Naive thymus-derived CD8-positive, alpha-beta T cell (primary cell): ENCODE results near the gene GNB1L. TPM values are rescaled to one million over a fixed set of nuclear protein-coding genes. Genes with fewer than 3 reads are reported as not detected.
"Not testable (repeated sequence)": the region's sequence is repeated elsewhere in the genome, so short reads cannot be mapped to it uniquely, and the experiment has no call there.

Experiments
- ATAC-seq, 2 donors: fragments of 150-1000 bp; cut with Tn5 transposase in 1 of 2; sonication (Bioruptor Pico), chemical (Tn5 transposase) in 1 of 2; 1 replicate in 1 of 2; 2 replicates in 1 of 2; pipeline ENCODE4 v1.10.0; 2021; ENCODE audit warnings: mild to moderate bottlenecking in 2 of 2, moderate library complexity in 2 of 2
- POLR2A ChIA-PET: fragments of 350-600 bp; sonication (Branson Sonifier 250); formaldehyde crosslinking; loops from one replicate; lab custom pipeline; 2021; ENCODE audit warnings: antibody characterized with exemption; lab: Charles Lee
- DNase-seq, 10 donors: peaks; one replicate each; pipeline versions ENCODE4 v3.0.0 to v3.0.0-alpha.2; 2020 to 2022
- H3K27ac Mint-ChIP-seq, 10 donors: one replicate each; pipeline ENCODE4 v1.8.0; 2020 to 2022; ENCODE audit warnings: mild to moderate bottlenecking in 10 of 10, mixed read lengths in 10 of 10, moderate library complexity in 4 of 10, inconsistent platforms in 1 of 10
- H3K27me3 Mint-ChIP-seq, 5 donors: one replicate each; pipeline ENCODE4 v1.8.0; 2021 to 2022; ENCODE audit warnings: mixed read lengths in 5 of 5
- H3K36me3 Mint-ChIP-seq, 3 donors: one replicate each; pipeline ENCODE4 v1.8.0; 2020 to 2022; ENCODE audit warnings: mixed read lengths in 3 of 3, mild to moderate bottlenecking in 2 of 3, inconsistent platforms in 1 of 3
- H3K4me1 Mint-ChIP-seq, 4 donors: one replicate each; pipeline ENCODE4 v1.8.0; 2021 to 2022; ENCODE audit warnings: mixed read lengths in 4 of 4
- H3K4me3 Mint-ChIP-seq, 10 donors: one replicate each; pipeline ENCODE4 v1.8.0; 2020 to 2022; ENCODE audit warnings: mild to moderate bottlenecking in 10 of 10, mixed read lengths in 10 of 10, moderate library complexity in 6 of 10, inconsistent platforms in 1 of 10
- H3K9me3 Mint-ChIP-seq, 9 donors: one replicate each; pipeline ENCODE4 v1.8.0; 2020 to 2022; ENCODE audit warnings: mixed read lengths in 9 of 9, mild to moderate bottlenecking in 3 of 9, inconsistent platforms in 1 of 9, moderate library complexity in 1 of 9
- polyA plus RNA-seq, 3 donors: library from polyadenylated mRNA; unstranded; fragments of 300-500 nt; fragmentation: Illumina TruSeq; gene quantifications; one replicate each; pipeline ENCODE4 v1.2.3, GENCODE V29; 2021
- total RNA-seq, 8 experiments: library from RNA in 2 of 8; stranded (reverse) in 2 of 8; gene quantifications; one replicate each; pipeline ENCODE4 v1.2.3 and lab custom pipeline; 2021 to 2026

Gene GNB1L
- total and polyA plus RNA-seq, 5 experiments from 2014 or later: 11.0 to 18.7 (median 12.5) TPM

GRCh38 chr22:19787849-19788141 is 66.9 kb downstream of the GNB1L start:
- Mint-ChIP-seq H3K4me3 (no peak overlapping the region), H3K27ac (no peak overlapping the region), H3K36me3 (peaks cover 12 to 30% (median 30%) of the 10 kb centered on the region in 3 donors), H3K9me3 (peaks cover 0 to 17% (median 5%) of the 10 kb centered on the region in 9 donors), H3K4me1 (peaks cover 0 to 8% (median 0%) of the 10 kb centered on the region in 4 donors), H3K27me3 (no peaks in the 10 kb centered on the region)
- no peak for ATAC-seq
- POLR2A ChIA-PET: no interaction called here
- no peak for DNase-seq

DNA sequence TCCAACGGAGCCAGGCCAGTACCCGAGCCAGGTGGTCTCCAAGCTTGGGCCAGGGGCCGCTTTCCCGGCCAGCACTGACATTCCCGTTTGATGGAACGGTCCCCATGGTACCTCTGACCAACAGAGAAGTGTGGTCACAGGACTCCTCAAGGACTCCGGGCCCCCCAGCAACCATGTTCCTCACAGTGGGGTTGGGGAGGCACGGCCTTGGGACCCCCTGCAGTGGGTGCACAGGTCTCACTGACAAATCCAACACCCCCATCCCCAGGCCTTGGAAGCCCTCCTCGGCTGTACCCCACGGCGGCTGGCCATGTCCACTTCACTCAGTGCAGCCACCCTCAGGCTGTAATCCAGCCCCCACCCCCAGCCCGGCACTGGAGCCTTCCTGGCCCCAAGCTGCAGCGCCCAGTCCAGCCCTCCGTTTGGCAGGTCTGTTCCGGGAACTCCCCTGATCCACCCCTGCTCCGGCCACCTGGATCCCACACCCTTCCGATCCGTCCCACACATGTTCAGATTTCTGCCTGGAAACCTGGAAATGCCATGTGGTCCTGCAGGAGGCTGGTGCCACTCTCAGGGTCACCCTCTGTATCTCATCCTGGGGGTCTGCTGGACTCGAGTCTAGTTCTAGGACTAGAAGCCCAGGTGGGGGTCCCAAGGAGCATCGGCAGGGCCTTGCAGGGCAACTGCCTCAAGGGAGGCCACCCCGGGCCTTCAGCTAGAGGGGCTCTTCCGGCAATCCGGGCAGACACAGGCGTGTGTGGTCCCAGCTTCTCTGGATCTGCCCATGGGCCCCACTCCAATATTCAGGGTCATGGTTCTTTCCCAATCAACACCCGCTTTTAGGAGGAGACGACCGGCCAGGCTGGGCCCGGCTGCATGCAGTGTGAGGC is 67.5 kb downstream of the GNB1L start:
- no peak for DNase-seq
- Mint-ChIP-seq H3K4me1 (peaks cover 0 to 8% (median 0%) of the 10 kb centered on the region in 4 donors), H3K9me3 (peaks cover 0 to 11% (median 5%) of the 10 kb centered on the region in 9 donors), H3K36me3 (peaks cover 6 to 24% (median 24%) of the 10 kb centered on the region in 3 donors), H3K27ac (peak overlapping the region in 1 of 10 donors; percentile 18), H3K4me3 (no peak overlapping the region), H3K27me3 (no peaks in the 10 kb centered on the region)
- ATAC-seq: no peak
- POLR2A ChIA-PET: no interaction called here

GRCh38 chr22:19786264-19786585 is 68.4 kb downstream of the GNB1L start:
- Mint-ChIP-seq H3K9me3 (peaks cover 0 to 1% (median 0%) of the 10 kb centered on the region in 9 donors), H3K27ac (no peak overlapping the region), H3K4me1 (peaks cover 0 to 5% (median 0%) of the 10 kb centered on the region in 4 donors), H3K4me3 (no peak overlapping the region), H3K36me3 (peaks cover 0 to 15% (median 15%) of the 10 kb centered on the region in 3 donors), H3K27me3 (no peaks in the 10 kb centered on the region)
- POLR2A ChIA-PET: no interaction called here
- no peak for ATAC-seq
- DNase-seq: no peak

DNA sequence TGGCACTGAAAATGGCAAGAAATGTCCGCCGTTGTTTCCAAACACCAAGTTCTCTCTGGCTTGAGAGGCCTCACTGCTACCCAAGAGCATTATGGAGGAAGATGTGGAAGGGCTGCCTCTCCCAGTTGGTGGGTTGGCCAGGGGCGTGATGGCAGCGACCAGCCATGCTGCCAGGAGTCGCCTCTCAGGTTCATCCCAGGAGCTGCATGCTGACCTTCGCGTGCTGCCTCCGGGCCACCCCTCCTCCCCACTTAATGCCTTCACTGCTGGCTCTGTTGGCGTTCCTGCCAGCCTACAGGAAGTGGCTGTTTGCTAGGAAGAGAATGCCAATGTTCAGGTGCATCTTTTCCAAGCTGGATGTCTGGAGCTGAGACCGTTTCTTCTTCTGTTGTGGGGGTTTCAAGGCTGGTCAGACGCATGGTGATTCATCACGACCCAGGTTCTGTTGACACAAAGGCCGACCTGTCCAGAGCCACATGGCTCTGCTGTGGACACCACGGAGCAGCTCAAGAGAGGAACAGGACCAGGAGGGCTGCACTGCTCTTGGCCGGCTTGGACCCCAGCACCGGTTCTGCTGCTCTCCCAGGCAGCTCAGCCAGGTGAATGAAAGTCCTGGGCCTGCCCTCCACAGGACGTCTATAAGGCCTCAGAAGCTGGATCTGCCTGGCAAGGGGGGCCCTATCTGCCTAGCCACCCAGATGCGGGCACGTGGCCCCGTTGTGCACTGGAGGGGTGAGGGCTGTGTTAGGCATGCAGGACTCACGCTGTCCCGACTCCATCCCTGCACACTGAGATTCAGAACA is 69.0 kb downstream of the GNB1L start:
- Mint-ChIP-seq H3K27ac (no peak overlapping the region), H3K4me1 (peaks cover 0 to 5% (median 0%) of the 10 kb centered on the region in 4 donors), H3K4me3 (no peak overlapping the region), H3K9me3 (no peaks in the 10 kb centered on the region), H3K27me3 (no peaks in the 10 kb centered on the region), H3K36me3 (peaks cover 0 to 13% (median 12%) of the 10 kb centered on the region in 3 donors)
- POLR2A ChIA-PET: no interaction called here
- no peak for ATAC-seq
- DNase-seq: no peak

DNA sequence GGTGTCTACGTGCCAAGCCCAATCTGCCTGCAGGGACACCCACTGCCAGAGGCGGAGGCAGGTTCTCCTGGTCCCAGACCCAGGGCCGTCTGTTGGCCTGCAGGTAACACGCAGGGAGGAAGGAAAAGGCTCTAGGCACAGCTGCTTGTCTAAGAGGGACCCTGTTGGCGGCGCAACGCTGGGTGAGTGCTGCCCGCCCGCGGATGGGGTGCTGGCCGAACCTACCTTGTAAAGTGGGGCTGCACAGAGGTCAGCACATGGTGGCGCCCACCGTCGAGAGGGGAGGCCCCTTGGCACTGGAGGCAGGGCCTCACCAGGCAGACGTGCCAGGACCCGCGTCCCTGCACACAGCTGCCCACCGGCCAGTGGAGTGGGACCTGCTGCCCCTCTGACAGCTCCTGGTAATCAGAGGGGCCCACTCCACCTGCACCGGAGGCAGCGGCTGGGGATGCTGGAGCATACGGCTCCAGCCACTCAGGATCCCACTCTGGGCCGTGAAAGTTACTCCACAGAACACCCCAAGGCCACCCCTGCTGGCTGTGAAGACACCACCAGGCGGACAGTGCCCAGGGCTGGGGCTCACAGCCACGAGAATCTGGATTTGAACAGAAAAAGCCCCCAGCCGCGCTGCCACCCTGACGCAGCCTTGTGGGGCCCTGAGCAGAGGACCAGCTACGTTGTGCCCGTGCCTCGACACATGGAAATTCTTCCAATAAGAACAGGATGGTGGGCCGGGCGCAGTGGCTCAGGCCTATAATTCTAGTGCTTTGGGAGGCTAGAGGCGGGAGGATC is 70.1 kb downstream of the GNB1L start:
- DNase-seq (peak in 1 of 10 donors; percentile 36), ATAC-seq (no peak)
- H3K4me3 Mint-ChIP-seq: no peak overlapping the region
- H3K27ac Mint-ChIP-seq: no peak overlapping the region
- peaks cover 0 to 6% (median 3%) of the 10 kb centered on the region in 3 donors for H3K36me3 Mint-ChIP-seq
- POLR2A ChIA-PET: no interaction called here
- H3K9me3 Mint-ChIP-seq: no peaks in the 10 kb centered on the region
- peaks cover 2 to 7% (median 6%) of the 10 kb centered on the region in 4 donors for H3K4me1 Mint-ChIP-seq
- H3K27me3 Mint-ChIP-seq: peaks cover 0 to 10% (median 1%) of the 10 kb centered on the region in 5 donors

- ATAC-seq: no peak
- peak in 1 of 10 donors; percentile 61 for DNase-seq
- Mint-ChIP-seq H3K27me3 (peaks cover 0 to 13% (median 5%) of the 10 kb centered on the region in 5 donors), H3K9me3 (no peaks in the 10 kb centered on the region), H3K4me1 (peaks cover 2 to 7% (median 6%) of the 10 kb centered on the region in 4 donors), H3K36me3 (peaks cover 0 to 6% (median 3%) of the 10 kb centered on the region in 3 donors), H3K27ac (no peak overlapping the region), H3K4me3 (no peak overlapping the region)
- POLR2A ChIA-PET: interaction anchor here (1.1 kb wide), 1 partner anchor 68 kb away, joined by 3 read pairs; no protein-coding TSS in a partner anchor
These were observed 70.9 kb downstream of the GNB1L start for GRCh38 chr22:19783586-19784383.

DNA sequence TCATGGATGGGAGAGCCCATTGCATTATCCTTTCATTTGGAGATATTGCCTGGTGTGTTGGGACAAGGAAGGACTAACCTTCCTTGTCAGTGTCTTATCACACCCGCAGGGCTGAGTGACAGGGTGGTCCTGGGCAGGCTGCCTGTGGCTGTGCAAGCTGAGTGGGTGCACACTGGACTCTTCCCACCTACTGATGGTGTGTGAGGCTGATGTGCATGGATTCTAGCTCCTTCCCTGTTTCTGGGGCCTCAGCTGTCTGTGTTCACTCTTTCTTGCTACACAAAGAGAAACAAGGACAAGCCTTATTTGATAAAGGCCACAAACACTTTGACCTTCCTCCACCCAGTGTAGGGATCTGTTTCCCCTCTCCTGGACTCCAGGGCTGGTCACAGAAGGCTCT is 72.1 kb downstream of the GNB1L start:
- ATAC-seq (no peak), DNase-seq (peak in 1 of 10 donors; percentile 50)
- Mint-ChIP-seq H3K4me1 (peaks cover 2 to 8% (median 6%) of the 10 kb centered on the region in 4 donors), H3K4me3 (no peak overlapping the region), H3K27me3 (peaks cover 0 to 23% (median 5%) of the 10 kb centered on the region in 5 donors), H3K36me3 (peaks cover 0 to 3% (median 3%) of the 10 kb centered on the region in 3 donors), H3K9me3 (no peaks in the 10 kb centered on the region), H3K27ac (peak overlapping the region in 1 of 10 donors; percentile 3)
- POLR2A ChIA-PET: no interaction called here

DNA sequence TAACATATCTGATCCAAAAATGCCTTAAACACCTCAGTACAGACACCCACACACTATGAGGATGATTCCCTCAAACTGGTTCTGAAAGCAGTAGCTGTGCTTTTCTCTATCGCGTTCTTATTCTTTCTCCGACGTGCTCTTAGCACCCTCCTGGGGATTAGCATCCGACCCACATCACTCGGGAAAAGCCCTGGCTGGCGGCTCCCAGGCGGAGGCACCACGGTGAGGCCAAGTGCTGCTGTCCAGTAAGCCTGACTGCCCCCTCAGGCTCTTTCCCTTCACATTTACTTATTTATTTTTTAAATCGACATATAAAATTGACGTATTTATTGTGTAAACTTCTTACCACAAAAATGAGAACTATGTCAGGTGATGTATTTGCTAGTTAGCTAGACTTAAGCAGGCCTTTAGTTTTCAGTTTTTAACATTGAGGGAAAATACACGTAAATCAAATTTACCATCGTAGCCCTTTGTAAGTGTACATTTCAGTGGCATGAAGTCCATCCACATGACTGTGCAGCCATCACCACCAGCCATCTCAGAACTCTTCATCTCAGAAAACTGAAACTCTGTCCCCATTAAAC is 74.9 kb downstream of the GNB1L start:
- no peaks in the 10 kb centered on the region for H3K9me3 Mint-ChIP-seq
- POLR2A ChIA-PET: no interaction called here
- H3K36me3 Mint-ChIP-seq: no peaks in the 10 kb centered on the region
- peaks cover 2 to 33% (median 13%) of the 10 kb centered on the region in 5 donors for H3K27me3 Mint-ChIP-seq
- H3K4me1 Mint-ChIP-seq: peaks cover 0 to 18% (median 13%) of the 10 kb centered on the region in 4 donors
- ATAC-seq: no peak
- H3K4me3 Mint-ChIP-seq: no peak overlapping the region
- peak in 1 of 10 donors; percentile 21 for DNase-seq
- H3K27ac Mint-ChIP-seq: no peak overlapping the region

GRCh38 chr22:19779011-19779421 is 75.7 kb downstream of the GNB1L start:
- POLR2A ChIA-PET: no interaction called here

DNA sequence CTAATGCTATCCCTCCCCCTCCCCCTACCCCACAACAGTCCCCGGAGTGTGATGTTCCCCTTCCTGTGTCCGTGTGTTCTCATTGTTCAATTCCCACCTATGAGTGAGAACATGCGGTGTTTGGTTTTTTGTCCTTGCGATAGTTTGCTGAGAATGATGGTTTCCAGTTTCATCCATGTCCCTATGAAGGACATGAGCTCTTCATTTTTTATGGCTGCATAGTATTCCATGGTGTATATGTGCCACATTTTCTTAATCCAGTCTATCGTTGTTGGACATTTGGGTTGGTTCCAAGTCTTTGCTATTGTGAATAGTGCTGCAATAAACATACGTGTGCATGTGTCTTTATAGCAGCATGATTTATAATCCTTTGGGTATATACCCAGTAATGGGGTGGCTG is 77.5 kb downstream of the GNB1L start:
- POLR2A ChIA-PET, H3K9me3 Mint-ChIP-seq, H3K4me3 Mint-ChIP-seq, H3K36me3 Mint-ChIP-seq, H3K27ac Mint-ChIP-seq, DNase-seq, ATAC-seq: not testable (repeated sequence)
- Mint-ChIP-seq H3K27me3 (peaks cover 16 to 59% (median 32%) of the 10 kb centered on the region in 5 donors), H3K4me1 (peaks cover 0 to 18% (median 16%) of the 10 kb centered on the region in 4 donors)

More at GRCh38 chr22:19779011-19779421, 75.7 kb downstream of the GNB1L start:
- Mint-ChIP-seq H3K4me3 (no peak overlapping the region), H3K9me3 (no peaks in the 10 kb centered on the region), H3K36me3 (no peaks in the 10 kb centered on the region), H3K4me1 (peaks cover 0 to 18% (median 13%) of the 10 kb centered on the region in 4 donors), H3K27ac (no peak overlapping the region), H3K27me3 (peaks cover 7 to 40% (median 20%) of the 10 kb centered on the region in 5 donors)
- DNase-seq (peak in 1 of 10 donors; percentile 30), ATAC-seq (no peak)

DNA sequence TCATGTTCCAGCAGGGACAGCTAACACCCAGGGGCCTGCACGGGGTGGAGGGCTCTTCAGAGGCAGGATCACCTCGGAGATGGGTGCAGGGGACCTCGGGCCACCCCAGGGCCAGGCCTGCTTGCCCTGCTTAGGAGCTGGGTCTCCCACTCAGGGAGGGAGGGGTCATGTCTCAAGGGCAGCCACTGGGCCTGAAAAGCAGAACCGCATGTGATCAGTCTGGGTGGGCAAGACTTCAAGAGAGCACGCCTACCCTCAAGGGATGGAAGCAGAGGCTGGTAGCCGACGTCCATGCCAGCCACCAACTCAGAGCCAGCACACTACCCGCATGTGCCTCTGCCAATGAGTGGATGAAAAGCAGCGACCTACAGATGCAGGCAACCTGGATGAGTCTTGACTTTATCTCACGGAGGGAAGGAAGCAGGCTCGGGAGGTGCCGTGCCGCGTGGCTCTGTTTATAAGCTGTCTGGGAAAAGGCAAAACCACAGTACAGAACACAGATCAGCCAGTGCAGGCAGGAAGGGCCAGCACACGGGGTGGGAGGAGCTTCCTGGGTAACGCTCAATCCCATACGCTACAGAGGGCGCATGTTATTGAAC is 78.1 kb downstream of the GNB1L start:
- peak overlapping the region in 5 of 10 donors; percentile 23 to 74 (median 48) for H3K4me3 Mint-ChIP-seq
- H3K27me3 Mint-ChIP-seq: peaks cover 18 to 65% (median 35%) of the 10 kb centered on the region in 5 donors
- H3K36me3 Mint-ChIP-seq: no peaks in the 10 kb centered on the region
- peak overlapping the region in 2 of 10 donors; percentile 9 to 15 for H3K27ac Mint-ChIP-seq
- H3K4me1 Mint-ChIP-seq: peaks cover 2 to 18% (median 16%) of the 10 kb centered on the region in 4 donors
- H3K9me3 Mint-ChIP-seq: no peaks in the 10 kb centered on the region
- peak in 1 of 10 donors; percentile 24 for DNase-seq
- POLR2A ChIA-PET: interaction anchor here (1.1 kb wide), 1 partner anchor 80 kb away, joined by 3 read pairs; no protein-coding TSS in a partner anchor
- peak; percentile 61 to 74 for ATAC-seq
